ENCODE measurements around the gene TNFAIP6. TPM values are rescaled to one million over a fixed set of nuclear protein-coding genes. Genes with fewer than 3 reads are reported as not detected.
"Not testable (repeated sequence)": the region's sequence is repeated elsewhere in the genome, so short reads cannot be mapped to it uniquely, and the experiment has no call there.

Gene TNFAIP6
- total and polyA plus RNA-seq, 2 donors (not counting 1 experiment from before 2014, with no cell fraction given), result not detected

DNA sequence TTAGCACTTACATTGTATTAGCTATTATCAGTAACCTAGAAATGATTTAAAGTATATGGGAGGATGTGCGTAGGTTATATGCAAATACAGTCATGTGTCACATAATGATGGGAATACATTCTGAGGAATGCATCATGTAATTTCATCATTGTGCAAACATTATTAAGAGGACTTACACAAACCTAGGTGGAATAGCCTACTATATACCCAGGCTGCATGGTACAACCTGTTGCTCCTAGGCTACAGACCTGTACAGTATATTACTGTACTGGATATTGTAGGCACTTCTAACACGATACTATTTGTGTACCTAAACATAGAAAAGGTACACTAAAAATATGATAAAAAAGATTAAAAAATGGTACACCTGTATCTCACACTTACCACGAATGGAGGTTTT, 60.3 kb downstream of the TNFAIP6 start:
- Histone ChIP-seq H3K4me2 (replicated peaks; ENCODE audit: low read depth, low read length, poor library complexity, severe bottlenecking) (no peak overlapping the region), H3K4me3 (ENCODE audit: control extremely low read depth in 1 of 5, extremely low read depth in 1 of 5, insufficient read depth in 1 of 5, low read depth in 2 of 5, low read length in 4 of 5) (no peak overlapping the region), H3K27me3 (replicated peaks in 1 of 4; ENCODE audit: control extremely low read depth in 1 of 4, control insufficient read depth in 3 of 4, insufficient read depth in 4 of 4, low read length in 3 of 4) (no peaks in the 10 kb centered on the region), H3K27ac (ENCODE audit: low read length in 2 of 2) (no peak overlapping the region), H3K79me2 (ENCODE audit: control insufficient read depth, insufficient read depth, low read length) (peaks cover 9% of the 10 kb centered on the region), H3K36me3 (replicated peaks in 1 of 2; ENCODE audit: control extremely low read depth in 1 of 2, control insufficient read depth in 1 of 2, extremely low read depth in 1 of 2, insufficient read depth in 2 of 2, low read length in 1 of 2) (peaks cover 14 to 63% of the 10 kb centered on the region in 2 experiments), H3K9ac (ENCODE audit: low read length) (no peak overlapping the region), H3K4me1 (ENCODE audit: control insufficient read depth in 2 of 2, insufficient read depth in 2 of 2, low read length in 2 of 2) (no peaks in the 10 kb centered on the region), H4K20me1 (ENCODE audit: control insufficient read depth, insufficient read depth, low read length, poor library complexity, severe bottlenecking) (no peaks in the 10 kb centered on the region), H2AFZ (ENCODE audit: insufficient read depth, low read depth, low read length, poor library complexity, severe bottlenecking) (no peak overlapping the region), H3K9me3 (ENCODE audit: control extremely low read depth in 1 of 3, control insufficient read depth in 2 of 3, insufficient read depth in 1 of 3, low read length in 2 of 3) (no peaks in the 10 kb centered on the region)
- ChIA-PET POLR2A (no interaction called here), CTCF (interaction anchor here (0.6 kb wide), 1 partner anchor 41 kb away, joined by 3 read pairs; no protein-coding TSS in a partner anchor)
- Mint-ChIP-seq H3K27me3 (no peaks in the 10 kb centered on the region), H3K9me3 (ENCODE audit: insufficient read depth) (no peaks in the 10 kb centered on the region), H3K4me3 (no peak overlapping the region), H3K4me1 (no peaks in the 10 kb centered on the region), H3K27ac (no peak overlapping the region)
- TF ChIP-seq EZH2 (IDR thresholded peaks at IDR 0.05; ENCODE audit: borderline replicate concordance, insufficient read depth, low read depth, low read length, poor library complexity, severe bottlenecking), result no peak
- TF ChIP-seq, protein P1, sequence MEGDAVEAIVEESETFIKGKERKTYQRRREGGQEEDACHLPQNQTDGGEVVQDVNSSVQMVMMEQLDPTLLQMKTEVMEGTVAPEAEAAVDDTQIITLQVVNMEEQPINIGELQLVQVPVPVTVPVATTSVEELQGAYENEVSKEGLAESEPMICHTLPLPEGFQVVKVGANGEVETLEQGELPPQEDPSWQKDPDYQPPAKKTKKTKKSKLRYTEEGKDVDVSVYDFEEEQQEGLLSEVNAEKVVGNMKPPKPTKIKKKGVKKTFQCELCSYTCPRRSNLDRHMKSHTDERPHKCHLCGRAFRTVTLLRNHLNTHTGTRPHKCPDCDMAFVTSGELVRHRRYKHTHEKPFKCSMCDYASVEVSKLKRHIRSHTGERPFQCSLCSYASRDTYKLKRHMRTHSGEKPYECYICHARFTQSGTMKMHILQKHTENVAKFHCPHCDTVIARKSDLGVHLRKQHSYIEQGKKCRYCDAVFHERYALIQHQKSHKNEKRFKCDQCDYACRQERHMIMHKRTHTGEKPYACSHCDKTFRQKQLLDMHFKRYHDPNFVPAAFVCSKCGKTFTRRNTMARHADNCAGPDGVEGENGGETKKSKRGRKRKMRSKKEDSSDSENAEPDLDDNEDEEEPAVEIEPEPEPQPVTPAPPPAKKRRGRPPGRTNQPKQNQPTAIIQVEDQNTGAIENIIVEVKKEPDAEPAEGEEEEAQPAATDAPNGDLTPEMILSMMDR (IDR thresholded peaks at IDR 0.05), result no peak
- ATAC-seq (ENCODE audit: low read depth), result no peak
- DNase-seq, result no peak
- intact Hi-C loops (cut with micrococcal nuclease), result no loop called here
- WGBS (ENCODE audit: insufficient coverage), result no CpG with 5 or more reads among the region's 3 CpGs

DNA sequence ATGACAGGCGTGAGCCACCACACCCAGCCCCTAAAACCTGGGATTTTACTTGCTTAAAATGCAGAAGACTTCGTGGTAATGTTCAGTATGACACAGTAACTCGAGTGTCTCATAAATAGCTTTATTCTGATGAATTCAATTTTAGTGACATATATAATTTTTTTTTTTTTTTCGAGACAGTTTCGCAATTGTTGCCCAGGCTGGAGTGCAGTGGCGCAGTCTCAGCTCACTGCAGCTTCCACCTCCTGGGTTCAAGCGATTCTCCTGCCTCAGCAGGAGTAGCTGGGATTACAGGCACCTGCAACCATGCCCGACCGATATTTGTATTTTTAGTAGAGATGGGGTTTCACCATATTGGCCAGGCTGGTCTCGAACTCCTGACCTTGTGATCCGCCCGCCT, 64.3 kb downstream of the TNFAIP6 start:
- H2AFZ ChIP-seq (ENCODE audit: insufficient read depth, low read depth, low read length, poor library complexity, severe bottlenecking); H3K4me3 ChIP-seq (ENCODE audit: control extremely low read depth in 1 of 5, extremely low read depth in 1 of 5, insufficient read depth in 1 of 5, low read depth in 2 of 5, low read length in 4 of 5); H3K27me3 ChIP-seq (replicated peaks in 1 of 4; ENCODE audit: control extremely low read depth in 1 of 4, control insufficient read depth in 3 of 4, insufficient read depth in 4 of 4, low read length in 3 of 4); ATAC-seq (ENCODE audit: low read depth); H3K9ac ChIP-seq (ENCODE audit: low read length); H3K4me3 Mint-ChIP-seq; H3K4me1 ChIP-seq (ENCODE audit: control insufficient read depth in 2 of 2, insufficient read depth in 2 of 2, low read length in 2 of 2); DNase-seq; H4K20me1 ChIP-seq (ENCODE audit: control insufficient read depth, insufficient read depth, low read length, poor library complexity, severe bottlenecking); H3K4me2 ChIP-seq (replicated peaks; ENCODE audit: low read depth, low read length, poor library complexity, severe bottlenecking); H3K9me3 ChIP-seq (ENCODE audit: control extremely low read depth in 1 of 3, control insufficient read depth in 2 of 3, insufficient read depth in 1 of 3, low read length in 2 of 3); H3K27ac Mint-ChIP-seq; H3K27ac ChIP-seq (ENCODE audit: low read length in 2 of 2); H3K27me3 Mint-ChIP-seq; H3K9me3 Mint-ChIP-seq (ENCODE audit: insufficient read depth); intact Hi-C loops (cut with micrococcal nuclease): not testable (repeated sequence)
- 100% methylated on average over 4 of the region's 12 CpGs for WGBS (ENCODE audit: insufficient coverage)
- H3K4me1 Mint-ChIP-seq, result peaks cover 19% of the 10 kb centered on the region
- POLR2A ChIA-PET, result interaction anchor here (0.6 kb wide), 1 partner anchor 36 kb away, joined by 3 read pairs; no protein-coding TSS in a partner anchor
- CTCF ChIA-PET, result interaction anchor here (0.6 to 1.4 kb wide), 3 partner anchors 8 to 89 kb away, joined by 3 to 4 read pairs (median 4); no protein-coding TSS in a partner anchor
- Histone ChIP-seq H3K79me2 (ENCODE audit: control insufficient read depth, insufficient read depth, low read length) (peaks cover 15% of the 10 kb centered on the region), H3K36me3 (replicated peaks in 1 of 2; ENCODE audit: control extremely low read depth in 1 of 2, control insufficient read depth in 1 of 2, extremely low read depth in 1 of 2, insufficient read depth in 2 of 2, low read length in 1 of 2) (peaks cover 8 to 61% of the 10 kb centered on the region in 2 experiments)

Measured in B cell (primary cell).